Glomerular visceral epithelial cell (primary cell): ENCODE measurements around the gene MAD2L1.
"Not testable (repeated sequence)": the region's sequence is repeated elsewhere in the genome, so short reads cannot be mapped to it uniquely, and the experiment has no call there.

ENCODE experiments used
- DNase-seq: peaks from one replicate; pipeline ENCODE4 v3.0.0-alpha.2; 2016; ENCODE audit errors: extremely low spot score

The MAD2L1 gene

GRCh38 chr4:120066517-120067340 is at the start of gene MAD2L1:
TSS of gene MAD2L1 (minus strand) at chr4:120066848. CDS start at chr4:120066734, 114 bp downstream.
- peak; percentile 99 for DNase-seq

- no peak for DNase-seq
Measured at GRCh38 chr4:120111745-120112144, 45.1 kb upstream of the MAD2L1 start.

- no peak for DNase-seq
Measured at GRCh38 chr4:120109406-120109805, 42.8 kb upstream of the MAD2L1 start.

- DNase-seq: no peak
Measured at GRCh38 chr4:120105472-120105871, 38.8 kb upstream of the MAD2L1 start.

- DNase-seq: no peak
Measured at GRCh38 chr4:120096508-120097297, 30.1 kb upstream of the MAD2L1 start.

- no peak for DNase-seq
Measured at GRCh38 chr4:120088507-120088906, 21.9 kb upstream of the MAD2L1 start.

GRCh38 chr4:120088066-120088465 is 21.4 kb upstream of the MAD2L1 start:
- not testable (repeated sequence) for DNase-seq

- no peak for DNase-seq
Measured at GRCh38 chr4:120085705-120086104, 19.1 kb upstream of the MAD2L1 start.

- no peak for DNase-seq
Measured at GRCh38 chr4:120084327-120084726, 17.7 kb upstream of the MAD2L1 start.

GRCh38 chr4:120083152-120083551 is 16.5 kb upstream of the MAD2L1 start:
- DNase-seq: no peak

GRCh38 chr4:120082251-120082650 is 15.6 kb upstream of the MAD2L1 start:
- DNase-seq: no peak

GRCh38 chr4:120081726-120082125 is 15.1 kb upstream of the MAD2L1 start:
- DNase-seq: no peak

GRCh38 chr4:120080533-120080932 is 13.9 kb upstream of the MAD2L1 start:
- no peak for DNase-seq

GRCh38 chr4:120079839-120080520 is 13.3 kb upstream of the MAD2L1 start:
- no peak for DNase-seq

GRCh38 chr4:120078216-120078615 is 11.6 kb upstream of the MAD2L1 start:
- no peak for DNase-seq

GRCh38 chr4:120071192-120071795 is 4.6 kb upstream of the MAD2L1 start:
- peak; percentile 75 for DNase-seq

- DNase-seq: no peak
Measured at GRCh38 chr4:120070196-120070595, 3.5 kb upstream of the MAD2L1 start.

- DNase-seq: no peak
Measured at GRCh38 chr4:120065974-120066516, 603 bp downstream of the MAD2L1 start.

- DNase-seq: no peak
Measured at GRCh38 chr4:120064887-120065286, 1.8 kb downstream of the MAD2L1 start.

GRCh38 chr4:120063711-120064110 is 2.9 kb downstream of the MAD2L1 start:
- DNase-seq: not testable (repeated sequence)

GRCh38 chr4:120062663-120063195 is 3.9 kb downstream of the MAD2L1 start:
- DNase-seq: no peak
